ENCODE results near the gene FANCI.

Gene FANCI

DNA sequence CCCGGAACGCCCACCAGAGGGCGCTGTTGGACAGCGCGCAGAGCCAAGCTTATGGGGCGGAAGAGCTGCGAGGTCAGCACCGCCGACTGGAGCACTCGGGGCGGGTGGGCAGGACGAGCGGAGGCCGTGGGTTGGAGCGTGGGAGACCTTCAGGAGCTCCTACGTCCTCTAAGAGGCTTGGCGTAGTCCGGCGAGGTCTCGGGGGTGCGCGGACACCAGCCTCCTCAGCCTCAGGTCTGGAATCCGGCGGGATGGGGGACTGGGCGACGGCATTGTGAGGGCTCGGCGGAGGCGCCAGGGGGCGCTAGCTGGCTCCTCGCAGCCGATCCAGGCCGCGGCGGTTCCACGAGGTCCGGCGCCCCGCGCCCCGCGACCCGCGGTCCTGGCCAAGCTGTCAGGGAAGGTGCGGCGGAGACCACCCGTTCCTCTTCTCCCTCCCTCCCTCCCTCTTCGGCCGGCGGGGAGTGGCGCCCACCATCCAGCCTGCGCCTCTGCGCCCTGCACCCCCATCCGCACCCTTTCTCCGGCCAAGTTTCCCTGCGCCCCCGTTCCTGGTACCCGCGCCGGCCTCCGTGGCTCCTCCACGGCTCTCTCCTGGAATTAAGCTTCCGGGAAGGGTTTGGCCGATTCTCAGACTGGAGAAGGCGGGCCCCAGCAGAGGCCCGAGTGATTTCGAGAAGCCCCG, 115.1 kb downstream of the FANCI start (continued):
- TF ChIP-seq, protein P1, sequence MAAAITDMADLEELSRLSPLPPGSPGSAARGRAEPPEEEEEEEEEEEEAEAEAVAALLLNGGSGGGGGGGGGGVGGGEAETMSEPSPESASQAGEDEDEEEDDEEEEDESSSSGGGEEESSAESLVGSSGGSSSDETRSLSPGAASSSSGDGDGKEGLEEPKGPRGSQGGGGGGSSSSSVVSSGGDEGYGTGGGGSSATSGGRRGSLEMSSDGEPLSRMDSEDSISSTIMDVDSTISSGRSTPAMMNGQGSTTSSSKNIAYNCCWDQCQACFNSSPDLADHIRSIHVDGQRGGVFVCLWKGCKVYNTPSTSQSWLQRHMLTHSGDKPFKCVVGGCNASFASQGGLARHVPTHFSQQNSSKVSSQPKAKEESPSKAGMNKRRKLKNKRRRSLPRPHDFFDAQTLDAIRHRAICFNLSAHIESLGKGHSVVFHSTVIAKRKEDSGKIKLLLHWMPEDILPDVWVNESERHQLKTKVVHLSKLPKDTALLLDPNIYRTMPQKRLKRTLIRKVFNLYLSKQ (tag by site-specific recombination; IDR thresholded peaks at IDR 0.05; ENCODE audit: borderline replicate concordance), result no peak
- TF ChIP-seq ZNF23 (tag by site-specific recombination; IDR thresholded peaks at IDR 0.05; ENCODE audit: borderline replicate concordance), result no peak
- TF ChIP-seq, protein P2, sequence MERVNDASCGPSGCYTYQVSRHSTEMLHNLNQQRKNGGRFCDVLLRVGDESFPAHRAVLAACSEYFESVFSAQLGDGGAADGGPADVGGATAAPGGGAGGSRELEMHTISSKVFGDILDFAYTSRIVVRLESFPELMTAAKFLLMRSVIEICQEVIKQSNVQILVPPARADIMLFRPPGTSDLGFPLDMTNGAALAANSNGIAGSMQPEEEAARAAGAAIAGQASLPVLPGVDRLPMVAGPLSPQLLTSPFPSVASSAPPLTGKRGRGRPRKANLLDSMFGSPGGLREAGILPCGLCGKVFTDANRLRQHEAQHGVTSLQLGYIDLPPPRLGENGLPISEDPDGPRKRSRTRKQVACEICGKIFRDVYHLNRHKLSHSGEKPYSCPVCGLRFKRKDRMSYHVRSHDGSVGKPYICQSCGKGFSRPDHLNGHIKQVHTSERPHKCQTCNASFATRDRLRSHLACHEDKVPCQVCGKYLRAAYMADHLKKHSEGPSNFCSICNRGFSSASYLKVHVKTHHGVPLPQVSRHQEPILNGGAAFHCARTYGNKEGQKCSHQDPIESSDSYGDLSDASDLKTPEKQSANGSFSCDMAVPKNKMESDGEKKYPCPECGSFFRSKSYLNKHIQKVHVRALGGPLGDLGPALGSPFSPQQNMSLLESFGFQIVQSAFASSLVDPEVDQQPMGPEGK (tag by site-specific recombination; IDR thresholded peaks at IDR 0.05), result peak; percentile 78
- TF ChIP-seq ZEB2 (tag by site-specific recombination; IDR thresholded peaks at IDR 0.05), result peak; percentile 80
- no peak for TF ChIP-seq SETDB1 (IDR thresholded peaks at IDR 0.05; ENCODE audit: insufficient read length, low read length)
- TF ChIP-seq REPIN1 (tag by site-specific recombination; IDR thresholded peaks at IDR 0.05; ENCODE audit: low read depth), result no peak
- no peak for TF ChIP-seq ZNF184 (tag by site-specific recombination; IDR thresholded peaks at IDR 0.05)
- TF ChIP-seq ZNF785 (tag by site-specific recombination; IDR thresholded peaks at IDR 0.05), result peak; percentile 36; the same call in 1 of the 2 replicates
- no peak for TF ChIP-seq ZNF169 (tag by site-specific recombination; IDR thresholded peaks at IDR 0.05)
- TF ChIP-seq ZNF585B (tag by site-specific recombination; IDR thresholded peaks at IDR 0.05), result no peak
- TF ChIP-seq, protein P3, sequence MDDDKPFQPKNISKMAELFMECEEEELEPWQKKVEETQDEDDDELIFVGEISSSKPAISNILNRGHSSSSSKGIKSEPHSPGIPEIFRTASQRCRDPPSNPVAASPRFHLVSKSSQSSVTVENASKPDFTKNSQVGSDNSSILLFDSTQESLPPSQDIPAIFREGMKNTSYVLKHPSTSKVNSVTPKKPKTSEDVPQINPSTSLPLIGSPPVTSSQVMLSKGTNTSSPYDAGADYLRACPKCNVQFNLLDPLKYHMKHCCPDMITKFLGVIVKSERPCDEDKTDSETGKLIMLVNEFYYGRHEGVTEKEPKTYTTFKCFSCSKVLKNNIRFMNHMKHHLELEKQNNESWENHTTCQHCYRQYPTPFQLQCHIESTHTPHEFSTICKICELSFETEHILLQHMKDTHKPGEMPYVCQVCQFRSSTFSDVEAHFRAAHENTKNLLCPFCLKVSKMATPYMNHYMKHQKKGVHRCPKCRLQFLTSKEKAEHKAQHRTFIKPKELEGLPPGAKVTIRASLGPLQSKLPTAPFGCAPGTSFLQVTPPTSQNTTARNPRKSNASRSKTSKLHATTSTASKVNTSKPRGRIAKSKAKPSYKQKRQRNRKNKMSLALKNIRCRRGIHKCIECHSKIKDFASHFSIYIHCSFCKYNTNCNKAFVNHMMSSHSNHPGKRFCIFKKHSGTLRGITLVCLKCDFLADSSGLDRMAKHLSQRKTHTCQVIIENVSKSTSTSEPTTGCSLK (tag by site-specific recombination; IDR thresholded peaks at IDR 0.05), result no peak
- TF ChIP-seq ZNF548 (tag by site-specific recombination; IDR thresholded peaks at IDR 0.05), result no peak
- peak; percentile 91 for TF ChIP-seq EGR2 (tag by site-specific recombination; IDR thresholded peaks at IDR 0.05; ENCODE audit: low read depth)
- TF ChIP-seq ZFP3 (tag by site-specific recombination; IDR thresholded peaks at IDR 0.05; ENCODE audit: low read depth), result no peak
- peak; percentile 50 for TF ChIP-seq KLF1 (tag by site-specific recombination; IDR thresholded peaks at IDR 0.05)
- TF ChIP-seq ZNF341 (tag by site-specific recombination; IDR thresholded peaks at IDR 0.05; ENCODE audit: low read depth), result peak; percentile 79
- no peak for TF ChIP-seq SCRT1 (tag by site-specific recombination; IDR thresholded peaks at IDR 0.05; ENCODE audit: borderline replicate concordance)
- TF ChIP-seq ZBTB1 (tag by site-specific recombination; IDR thresholded peaks at IDR 0.05), result no peak
- TF ChIP-seq ZNF561 (tag by site-specific recombination; IDR thresholded peaks at IDR 0.05; ENCODE audit: borderline replicate concordance), result no peak
- no peak for TF ChIP-seq ZNF146 (tag by site-specific recombination; IDR thresholded peaks at IDR 0.05)
- TF ChIP-seq ZNF670 (tag by site-specific recombination; IDR thresholded peaks at IDR 0.05; ENCODE audit: low read depth), result no peak
- no peak for TF ChIP-seq ZNF426 (tag by site-specific recombination; IDR thresholded peaks at IDR 0.05)
- no peak for TF ChIP-seq ZNF112 (tag by site-specific recombination; IDR thresholded peaks at IDR 0.05)
- TF ChIP-seq ZNF133 (tag by site-specific recombination; IDR thresholded peaks at IDR 0.05), result no peak
- TF ChIP-seq ZNF600 (tag by site-specific recombination; IDR thresholded peaks at IDR 0.05), result peak; percentile 84
- no peak for TF ChIP-seq ZIC2 (tag by site-specific recombination; IDR thresholded peaks at IDR 0.05)
- TF ChIP-seq ZFP41 (tag by site-specific recombination; IDR thresholded peaks at IDR 0.05; ENCODE audit: borderline replicate concordance), result no peak
- no peak for TF ChIP-seq ZNF513 (tag by site-specific recombination; IDR thresholded peaks at IDR 0.05)
- no peak for TF ChIP-seq ZNF624 (tag by site-specific recombination; IDR thresholded peaks at IDR 0.05)
- TF ChIP-seq ZNF777 (tag by site-specific recombination; IDR thresholded peaks at IDR 0.05; ENCODE audit: borderline replicate concordance), result no peak
- TF ChIP-seq, protein P4, sequence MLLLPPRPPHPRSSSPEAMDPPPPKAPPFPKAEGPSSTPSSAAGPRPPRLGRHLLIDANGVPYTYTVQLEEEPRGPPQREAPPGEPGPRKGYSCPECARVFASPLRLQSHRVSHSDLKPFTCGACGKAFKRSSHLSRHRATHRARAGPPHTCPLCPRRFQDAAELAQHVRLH (tag by site-specific recombination; IDR thresholded peaks at IDR 0.05), result no peak
- peak; percentile 79 for TF ChIP-seq ZNF654 (tag by site-specific recombination; IDR thresholded peaks at IDR 0.05; ENCODE audit: low read depth)
- no peak for TF ChIP-seq ZNF529 (tag by site-specific recombination; IDR thresholded peaks at IDR 0.05; ENCODE audit: insufficient replicate concordance)
- no peak for TF ChIP-seq ZNF266 (tag by site-specific recombination; IDR thresholded peaks at IDR 0.05; ENCODE audit: low read depth)
- TF ChIP-seq ZNF843 (tag by site-specific recombination; IDR thresholded peaks at IDR 0.05), result 0 out of 2 replicates have a peak, but pooled peaks have one; percentile 43

All from HEK293 (cell line).